Muscle of leg (tissue), 11 donors: ENCODE measurements around the gene CDC42BPA. TPM values are rescaled to one million over a fixed set of nuclear protein-coding genes. Genes with fewer than 3 reads are reported as not detected.

Source experiments
- DNase-seq: peaks from one replicate; pipeline ENCODE4 v3.0.0; 2013
- H3K27ac ChIP-seq: one replicate; pipeline ENCODE4 v1.5.1; 2013; ENCODE audit warnings: mild to moderate bottlenecking, low read length, control low read depth
- H3K27me3 ChIP-seq: one replicate; pipeline ENCODE4 v1.6.1; 2013; ENCODE audit warnings: low read length; ENCODE audit not compliant: control insufficient read depth, insufficient read depth
- H3K36me3 ChIP-seq: one replicate; pipeline ENCODE4 v1.6.1; 2013; ENCODE audit warnings: low read length; ENCODE audit not compliant: control insufficient read depth, insufficient read depth
- H3K4me1 ChIP-seq: one replicate; pipeline ENCODE4 v1.6.1; 2013; ENCODE audit warnings: low read length; ENCODE audit not compliant: control insufficient read depth, insufficient read depth
- H3K4me3 ChIP-seq: one replicate; pipeline ENCODE4 v1.5.1; 2013; ENCODE audit warnings: low read length, control low read depth
- H3K9me3 ChIP-seq: replicated peaks from 2 replicates; pipeline ENCODE4 v1.6.1; 2013; ENCODE audit warnings: low read depth, low read length; ENCODE audit not compliant: control insufficient read depth
- WGBS: methylation state at CpG from one replicate; pipeline ENCODE4 v1.1.5; 2013; ENCODE audit warnings: missing lambda C conversion rate; ENCODE audit not compliant: insufficient coverage; 5-methylcytosine and 5-hydroxymethylcytosine counted together
- polyA plus RNA-seq, 8 donors: library from polyadenylated mRNA; unstranded; fragments of 120-200 nt; gene quantifications; one replicate each; pipeline versions ENCODE4 v1.2.1 to v1.2.3, GENCODE V29; 2013; ENCODE audit warnings: inconsistent platforms in 1 of 8, low replicate concordance in 1 of 8; ENCODE audit not compliant: insufficient read length in 8 of 8, insufficient read depth in 1 of 8
- total RNA-seq: library from RNA; stranded (reverse); fragments of 120-200 nt; gene quantifications from one replicate; pipeline ENCODE4 v1.2.4, GENCODE V29; 2013

The CDC42BPA gene
- total and polyA plus RNA-seq, 9 donors, result 22.0 to 38.2 (median 29.3) TPM

DNA sequence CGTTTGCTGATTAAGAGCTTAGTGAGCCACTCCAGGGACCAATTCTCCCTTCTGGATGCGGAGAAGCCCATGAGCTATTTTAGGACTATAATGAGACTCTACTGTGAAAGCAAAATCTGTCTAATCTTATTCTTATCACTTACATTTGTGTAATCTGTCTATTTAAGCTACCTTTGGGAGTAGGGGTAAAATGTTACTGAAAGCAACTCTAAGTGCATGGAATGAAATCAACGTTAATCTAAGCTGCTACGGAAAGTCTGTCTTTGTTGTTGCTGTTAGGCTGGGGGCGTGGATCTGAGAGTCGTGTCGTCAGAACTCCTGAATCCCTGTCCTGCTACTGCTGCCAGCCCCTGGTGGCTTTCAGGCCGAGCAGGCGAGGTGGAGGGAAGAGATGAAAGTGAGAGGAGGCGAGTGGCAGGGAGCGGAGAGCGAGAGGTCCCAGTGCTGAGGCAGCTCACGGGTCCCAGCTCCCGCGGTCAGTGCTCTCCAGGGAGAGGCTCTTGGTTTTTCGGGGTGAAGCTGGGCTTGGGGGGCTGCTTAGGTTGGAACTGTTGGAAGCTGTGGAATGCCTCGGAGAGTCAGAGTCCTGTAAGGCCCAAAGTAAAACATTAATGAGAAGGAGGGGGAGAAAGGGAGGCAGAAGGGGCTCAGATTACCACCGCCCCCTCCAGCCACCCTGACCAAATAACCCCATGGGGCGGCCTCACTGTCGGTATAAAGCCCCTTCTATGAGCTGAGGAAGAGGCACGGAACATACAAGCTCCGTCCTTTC lies 324.3 kb downstream of the CDC42BPA start:
- H3K9me3 ChIP-seq, result no peaks in the 10 kb centered on the region
- no peak overlapping the region for H3K27ac ChIP-seq
- 40% methylated on average over 14 of the region's 22 CpGs for WGBS
- no peaks in the 10 kb centered on the region for H3K27me3 ChIP-seq
- H3K4me3 ChIP-seq, result no peak overlapping the region
- peaks cover 8% of the 10 kb centered on the region for H3K4me1 ChIP-seq
- peaks cover 21% of the 10 kb centered on the region for H3K36me3 ChIP-seq
- no peak for DNase-seq

GRCh38 chr1:226991920-226992319 lies 326.4 kb downstream of the CDC42BPA start:
- peaks cover 41% of the 10 kb centered on the region for H3K36me3 ChIP-seq
- H3K4me3 ChIP-seq, result no peak overlapping the region
- no peak overlapping the region for H3K27ac ChIP-seq
- no peaks in the 10 kb centered on the region for H3K27me3 ChIP-seq
- no peak for DNase-seq
- no peaks in the 10 kb centered on the region for H3K9me3 ChIP-seq
- WGBS, result no CpG with 5 or more reads among the region's 4 CpGs
- peaks cover 12% of the 10 kb centered on the region for H3K4me1 ChIP-seq

- peaks cover 57% of the 10 kb centered on the region for H3K36me3 ChIP-seq
- peaks cover 27% of the 10 kb centered on the region for H3K4me1 ChIP-seq
- no peaks in the 10 kb centered on the region for H3K27me3 ChIP-seq
- H3K27ac ChIP-seq, result no peak overlapping the region
- no peak for DNase-seq
- H3K4me3 ChIP-seq, result no peak overlapping the region
- no peaks in the 10 kb centered on the region for H3K9me3 ChIP-seq
- 67% methylated on average over 7 of the region's 10 CpGs for WGBS
These were observed 328.1 kb downstream of the CDC42BPA start for GRCh38 chr1:226990133-226990716.

GRCh38 chr1:226989085-226989920 lies 329.0 kb downstream of the CDC42BPA start:
- Histone ChIP-seq H3K9me3 (no peaks in the 10 kb centered on the region), H3K36me3 (peaks cover 52% of the 10 kb centered on the region), H3K27ac (no peak overlapping the region), H3K27me3 (no peaks in the 10 kb centered on the region), H3K4me3 (no peak overlapping the region), H3K4me1 (peaks cover 34% of the 10 kb centered on the region)
- 61% methylated on average over 5 of the region's 12 CpGs for WGBS
- no peak for DNase-seq

- H3K4me1 ChIP-seq, result peaks cover 36% of the 10 kb centered on the region
- no peak overlapping the region for H3K4me3 ChIP-seq
- no peak for DNase-seq
- peaks cover 56% of the 10 kb centered on the region for H3K36me3 ChIP-seq
- no peaks in the 10 kb centered on the region for H3K27me3 ChIP-seq
- WGBS, result no CpG with 5 or more reads among the region's 3 CpGs
- no peak overlapping the region for H3K27ac ChIP-seq
- no peaks in the 10 kb centered on the region for H3K9me3 ChIP-seq
These were observed 330.0 kb downstream of the CDC42BPA start for GRCh38 chr1:226988334-226988666.

DNA sequence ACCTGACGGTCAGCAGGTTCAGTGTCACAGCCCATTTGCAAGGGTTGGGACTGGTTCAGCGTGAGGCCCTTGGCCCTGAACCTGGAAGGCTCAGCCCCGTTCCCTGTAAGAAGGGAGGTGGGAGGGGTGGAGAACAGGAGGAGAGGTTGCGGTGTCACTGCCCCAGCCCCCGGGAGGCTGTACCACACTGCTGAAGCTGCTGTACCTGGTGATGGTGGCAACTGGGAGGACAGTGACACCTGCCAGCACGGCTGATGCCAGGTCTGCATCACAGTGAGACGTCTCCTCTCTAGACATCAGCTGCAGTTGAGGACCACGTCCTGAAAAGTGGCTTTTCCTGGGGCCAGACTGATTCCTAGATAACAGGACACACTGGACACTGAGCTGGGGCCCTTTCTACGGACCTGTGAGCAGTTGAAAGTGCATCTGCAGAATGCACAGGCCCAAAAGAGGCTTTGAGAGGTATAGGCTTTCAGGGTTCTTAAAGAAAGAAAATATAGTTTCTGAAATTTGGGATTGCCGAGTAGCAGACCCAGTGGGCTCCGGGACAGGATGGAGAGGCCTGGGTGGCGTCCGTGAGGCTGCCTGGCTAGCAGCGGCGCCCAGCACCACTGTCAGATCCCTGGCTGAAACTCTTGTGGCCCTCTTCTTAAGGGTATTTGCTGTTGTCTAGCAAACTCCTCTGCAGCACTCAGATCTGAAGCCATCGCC lies 330.5 kb downstream of the CDC42BPA start:
- H3K4me1 ChIP-seq, result peaks cover 36% of the 10 kb centered on the region
- no peaks in the 10 kb centered on the region for H3K9me3 ChIP-seq
- no peak overlapping the region for H3K27ac ChIP-seq
- H3K36me3 ChIP-seq, result peaks cover 58% of the 10 kb centered on the region
- 81% methylated on average over 14 of the region's 16 CpGs for WGBS
- no peak for DNase-seq
- H3K27me3 ChIP-seq, result no peaks in the 10 kb centered on the region
- no peak overlapping the region for H3K4me3 ChIP-seq

DNA sequence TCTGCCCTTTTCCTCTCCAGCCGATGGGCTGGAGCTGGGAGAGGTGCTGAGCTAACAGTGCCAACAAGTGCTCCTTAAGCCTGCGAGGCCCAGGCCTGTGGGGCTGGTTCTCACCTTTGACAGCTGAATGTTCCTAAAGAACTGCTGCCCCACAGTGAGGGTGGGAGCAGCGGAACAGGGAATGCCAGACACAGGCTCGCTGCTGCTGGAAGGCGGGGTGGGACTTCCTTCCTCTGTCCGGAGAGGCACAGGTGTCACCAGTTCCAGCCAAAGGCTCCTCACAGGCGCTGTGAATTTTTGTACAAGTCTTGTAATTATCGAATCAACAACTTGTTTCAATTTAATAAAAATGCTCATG lies 331.1 kb downstream of the CDC42BPA start:
- Histone ChIP-seq H3K36me3 (peaks cover 63% of the 10 kb centered on the region), H3K4me3 (no peak overlapping the region), H3K4me1 (peaks cover 36% of the 10 kb centered on the region), H3K27me3 (no peaks in the 10 kb centered on the region), H3K27ac (no peak overlapping the region), H3K9me3 (no peaks in the 10 kb centered on the region)
- 60% methylated on average over 5 of the region's 8 CpGs for WGBS
- no peak for DNase-seq

DNA sequence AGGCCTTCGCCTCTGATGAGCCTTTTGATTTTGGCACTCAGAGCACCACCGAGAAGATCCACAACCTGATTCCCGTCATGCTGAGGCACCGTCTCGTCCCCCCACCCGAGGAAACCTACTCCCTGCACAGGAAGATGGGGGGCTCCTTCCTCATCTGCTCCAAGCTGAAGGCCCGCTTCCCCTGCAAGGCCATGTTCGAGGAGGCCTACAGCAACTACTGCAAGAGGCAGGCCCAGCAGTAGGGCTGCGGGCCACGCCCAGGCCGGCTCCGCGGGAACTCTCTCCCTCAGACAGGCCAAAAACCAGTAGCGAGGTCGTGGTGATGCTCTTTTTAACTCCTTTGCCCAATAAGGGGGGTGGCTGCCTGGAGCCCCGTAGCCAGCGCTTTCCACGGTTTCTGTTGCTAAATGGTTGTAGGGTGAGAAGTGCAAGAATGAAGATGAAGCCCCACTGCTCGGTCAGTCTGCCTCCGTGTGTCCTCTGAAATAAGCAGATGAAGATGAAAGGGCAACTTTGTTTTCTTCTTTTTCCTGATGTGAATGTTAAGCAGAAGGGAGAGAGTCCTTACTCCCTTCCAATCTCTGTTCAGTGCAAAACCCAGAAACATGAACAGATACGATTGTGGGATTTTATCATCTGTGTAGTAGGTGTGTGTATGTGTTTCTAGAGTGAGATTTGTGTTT lies 331.7 kb downstream of the CDC42BPA start:
- no peak for DNase-seq
- no peak overlapping the region for H3K27ac ChIP-seq
- peaks cover 36% of the 10 kb centered on the region for H3K4me1 ChIP-seq
- 90% methylated on average over 10 of the region's 21 CpGs for WGBS
- no peaks in the 10 kb centered on the region for H3K9me3 ChIP-seq
- no peak overlapping the region for H3K4me3 ChIP-seq
- H3K27me3 ChIP-seq, result no peaks in the 10 kb centered on the region
- H3K36me3 ChIP-seq, result peaks cover 67% of the 10 kb centered on the region

- peaks cover 65% of the 10 kb centered on the region for H3K36me3 ChIP-seq
- WGBS, result 77% methylated on average over 23 of the region's 25 CpGs
- H3K27me3 ChIP-seq, result no peaks in the 10 kb centered on the region
- peak overlapping the region; percentile 19 for H3K4me3 ChIP-seq
- H3K4me1 ChIP-seq, result peaks cover 42% of the 10 kb centered on the region
- no peaks in the 10 kb centered on the region for H3K9me3 ChIP-seq
- no peak for DNase-seq
- peak overlapping the region; percentile 85 for H3K27ac ChIP-seq
These were observed 332.3 kb downstream of the CDC42BPA start for GRCh38 chr1:226985839-226986463.
